ENCODE measurements around the gene SLC35G2.

- TF ChIP-seq, protein P1, sequence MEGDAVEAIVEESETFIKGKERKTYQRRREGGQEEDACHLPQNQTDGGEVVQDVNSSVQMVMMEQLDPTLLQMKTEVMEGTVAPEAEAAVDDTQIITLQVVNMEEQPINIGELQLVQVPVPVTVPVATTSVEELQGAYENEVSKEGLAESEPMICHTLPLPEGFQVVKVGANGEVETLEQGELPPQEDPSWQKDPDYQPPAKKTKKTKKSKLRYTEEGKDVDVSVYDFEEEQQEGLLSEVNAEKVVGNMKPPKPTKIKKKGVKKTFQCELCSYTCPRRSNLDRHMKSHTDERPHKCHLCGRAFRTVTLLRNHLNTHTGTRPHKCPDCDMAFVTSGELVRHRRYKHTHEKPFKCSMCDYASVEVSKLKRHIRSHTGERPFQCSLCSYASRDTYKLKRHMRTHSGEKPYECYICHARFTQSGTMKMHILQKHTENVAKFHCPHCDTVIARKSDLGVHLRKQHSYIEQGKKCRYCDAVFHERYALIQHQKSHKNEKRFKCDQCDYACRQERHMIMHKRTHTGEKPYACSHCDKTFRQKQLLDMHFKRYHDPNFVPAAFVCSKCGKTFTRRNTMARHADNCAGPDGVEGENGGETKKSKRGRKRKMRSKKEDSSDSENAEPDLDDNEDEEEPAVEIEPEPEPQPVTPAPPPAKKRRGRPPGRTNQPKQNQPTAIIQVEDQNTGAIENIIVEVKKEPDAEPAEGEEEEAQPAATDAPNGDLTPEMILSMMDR (optimal IDR thresholded peaks at IDR 0.05 in 1 of 3, IDR thresholded peaks at IDR 0.05 in 1 of 3, conservative IDR thresholded peaks at IDR 0.05 in 1 of 3; ENCODE audit: extremely low read depth in 1 of 3, insufficient read depth in 2 of 3, low read length in 3 of 3) = no peak
- no peak for TF ChIP-seq EZH2 (IDR thresholded peaks at IDR 0.05; ENCODE audit: low read length)
These were observed 41.6 kb downstream of the SLC35G2 start for GRCh38 chr3:136860541-136860940.
